GM21515 (cell line): ENCODE measurements around the gene EFCAB13.
A peak's percentile ranks its signal among the peaks of the same experiment; 100 is the strongest.

Experiments
- ATAC-seq: cut with Tn5 transposase; IDR thresholded peaks from one replicate; pipeline ENCODE4 v1.9.1; 2021; ENCODE audit not compliant: unreplicated experiment

Gene EFCAB13

GRCh38 chr17:47291242-47291873 lies 32.4 kb upstream of the EFCAB13 start:
- ATAC-seq, result no peak

- ATAC-seq, result no peak
These were observed 31.5 kb upstream of the EFCAB13 start for GRCh38 chr17:47292206-47292605.

- no peak for ATAC-seq
These were observed 28.5 kb upstream of the EFCAB13 start for GRCh38 chr17:47295037-47295873.

GRCh38 chr17:47295874-47296255 lies 27.9 kb upstream of the EFCAB13 start:
- no peak for ATAC-seq

- no peak for ATAC-seq
These were observed 25.9 kb upstream of the EFCAB13 start for GRCh38 chr17:47297661-47298400.

- ATAC-seq, result no peak
These were observed 25.0 kb upstream of the EFCAB13 start for GRCh38 chr17:47298712-47299111.

GRCh38 chr17:47299239-47299910 lies 24.4 kb upstream of the EFCAB13 start:
- no peak for ATAC-seq

GRCh38 chr17:47300718-47301117 lies 23.0 kb upstream of the EFCAB13 start:
- ATAC-seq, result no peak

GRCh38 chr17:47301161-47301560 lies 22.6 kb upstream of the EFCAB13 start:
- ATAC-seq, result no peak

- no peak for ATAC-seq
These were observed 21.9 kb upstream of the EFCAB13 start for GRCh38 chr17:47301831-47302230.

GRCh38 chr17:47304186-47304585 lies 19.6 kb upstream of the EFCAB13 start:
- ATAC-seq, result no peak

- ATAC-seq, result no peak
These were observed 18.3 kb upstream of the EFCAB13 start for GRCh38 chr17:47305302-47305923.

GRCh38 chr17:47310186-47310733 lies 13.5 kb upstream of the EFCAB13 start:
- ATAC-seq, result no peak

- no peak for ATAC-seq
These were observed 12.3 kb upstream of the EFCAB13 start for GRCh38 chr17:47311420-47311819.

- peak; percentile 49 for ATAC-seq
These were observed 8.1 kb upstream of the EFCAB13 start for GRCh38 chr17:47315451-47316266.

GRCh38 chr17:47316311-47316710 lies 7.4 kb upstream of the EFCAB13 start:
- ATAC-seq, result no peak

GRCh38 chr17:47317119-47317518 lies 6.6 kb upstream of the EFCAB13 start:
- no peak for ATAC-seq

- no peak for ATAC-seq
These were observed 5.4 kb upstream of the EFCAB13 start for GRCh38 chr17:47318197-47318918.

- no peak for ATAC-seq
These were observed 2.8 kb upstream of the EFCAB13 start for GRCh38 chr17:47320879-47321502.
